ENCODE results near the gene VPS9D1. TPM values are rescaled to one million over a fixed set of nuclear protein-coding genes. Genes with fewer than 3 reads are reported as not detected.

The VPS9D1 gene
- total and polyA plus RNA-seq, 10 of the 15 experiments (the other 5 are each of a cell fraction or from before 2014, with no cell fraction given) = 0.65 to 4.2 (median 1.1) TPM

GRCh38 chr16:89686520-89687091 lies 34.1 kb downstream of the VPS9D1 start, which contains the start of gene CDK10 (continued):
- TF ChIP-seq SKIL (IDR thresholded peaks at IDR 0.05; ENCODE audit: low read depth, poor library complexity, severe bottlenecking) (no peak), HDAC2 (IDR thresholded peaks at IDR 0.05) (0 out of 2 replicates have a peak, but pooled peaks have one; percentile 71), JUND (IDR thresholded peaks at IDR 0.05; ENCODE audit: low read depth, low read length) (no peak), ATF2 (IDR thresholded peaks at IDR 0.05; ENCODE audit: low read length) (no peak), MYC (IDR thresholded peaks at IDR 0.05; ENCODE audit: insufficient read depth, insufficient read length, insufficient replicate concordance, low read length, severe bottlenecking) (peak; percentile 95), POU2F2 (IDR thresholded peaks at IDR 0.05; ENCODE audit: borderline replicate concordance, low read depth, low read length) (0 out of 3 replicates have a peak, but pooled peaks have one; percentile 31), KLF5 (IDR thresholded peaks at IDR 0.05; ENCODE audit: partially characterized antibody) (peak; percentile 92), MEF2B (IDR thresholded peaks at IDR 0.05; ENCODE audit: partially characterized antibody, poor library complexity, severe bottlenecking) (peak; percentile 74), NBN (IDR thresholded peaks at IDR 0.05) (no peak), ETV6 (conservative IDR thresholded peaks at IDR 0.05 in 1 of 2, IDR thresholded peaks at IDR 0.05 in 1 of 2; ENCODE audit: borderline replicate concordance in 1 of 2, low read depth in 1 of 2) (no peak), USF1 (IDR thresholded peaks at IDR 0.05; ENCODE audit: borderline replicate concordance, extremely low read length, insufficient read depth, low read depth, low read length) (no peak), ELK1 (IDR thresholded peaks at IDR 0.05; ENCODE audit: low read depth, low read length) (peak; percentile 48; the same call in 1 of the 2 replicates), ZBTB11 (CRISPR knock-in tag; IDR thresholded peaks at IDR 0.05) (no peak), ZNF687 (IDR thresholded peaks at IDR 0.05) (peak; percentile 86), TAF1 (IDR thresholded peaks at IDR 0.05; ENCODE audit: borderline replicate concordance, low read depth, low read length) (peak; percentile 71)

Data from GM12878 (cell line).